Embryonic facial prominence (tissue), 1 donor: ENCODE results near the gene INPP5A.
"Not testable (repeated sequence)": the region's sequence is repeated elsewhere in the genome, so short reads cannot be mapped to it uniquely, and the experiment has no call there.

Source experiments
- DNase-seq: peaks from one replicate; pipeline ENCODE4 v3.0.0-alpha.2; 2016; ENCODE audit errors: extremely low spot score

The INPP5A gene

GRCh38 chr10:132815168-132815857 lies 277.7 kb downstream of the INPP5A start:
- no peak for DNase-seq

DNA sequence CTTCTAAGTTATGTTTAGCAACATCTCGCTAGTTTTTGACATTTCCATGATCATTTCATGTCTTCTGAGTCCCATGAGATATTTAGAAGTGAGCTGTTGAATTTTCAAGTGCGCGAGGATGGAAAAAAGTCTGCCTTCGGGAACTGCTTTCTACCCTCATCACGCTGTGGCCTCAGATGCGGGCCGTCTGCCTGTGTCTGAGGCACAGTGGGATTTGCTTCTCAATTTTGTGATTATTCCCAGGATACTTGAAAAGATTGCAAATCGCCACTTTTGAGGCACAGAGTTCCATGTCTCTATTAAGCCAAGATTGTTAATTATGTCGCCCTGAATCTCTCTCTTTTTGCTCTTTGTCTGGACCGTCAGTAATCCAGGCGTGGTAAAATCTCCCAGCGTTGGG lies 279.1 kb downstream of the INPP5A start:
- no peak for DNase-seq

DNA sequence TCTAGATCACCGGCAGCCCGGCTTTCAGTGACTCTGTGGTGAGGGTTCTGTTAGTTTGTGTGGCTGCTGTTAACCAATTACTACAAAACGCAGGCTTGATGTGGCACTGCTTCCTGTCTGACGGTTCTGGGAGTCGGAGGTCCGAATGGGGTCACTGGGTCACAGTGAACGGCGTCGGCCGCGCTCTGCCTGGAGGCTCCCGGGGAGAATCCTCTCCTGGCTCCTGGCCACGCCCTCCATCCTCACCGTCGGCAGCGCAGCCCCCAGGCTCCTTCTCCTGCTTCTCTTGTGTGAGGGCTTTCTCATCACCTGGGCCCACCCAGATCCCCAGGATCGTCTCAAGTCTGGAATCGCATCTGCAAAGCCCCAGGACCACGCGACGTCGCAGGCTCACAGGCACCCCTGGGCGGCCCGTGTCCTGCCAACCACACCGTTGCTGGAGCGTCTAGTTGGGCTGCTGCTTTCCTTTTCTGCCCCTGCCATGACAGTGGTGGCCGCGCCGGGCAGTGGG lies 280.2 kb downstream of the INPP5A start:
- no peak for DNase-seq

DNA sequence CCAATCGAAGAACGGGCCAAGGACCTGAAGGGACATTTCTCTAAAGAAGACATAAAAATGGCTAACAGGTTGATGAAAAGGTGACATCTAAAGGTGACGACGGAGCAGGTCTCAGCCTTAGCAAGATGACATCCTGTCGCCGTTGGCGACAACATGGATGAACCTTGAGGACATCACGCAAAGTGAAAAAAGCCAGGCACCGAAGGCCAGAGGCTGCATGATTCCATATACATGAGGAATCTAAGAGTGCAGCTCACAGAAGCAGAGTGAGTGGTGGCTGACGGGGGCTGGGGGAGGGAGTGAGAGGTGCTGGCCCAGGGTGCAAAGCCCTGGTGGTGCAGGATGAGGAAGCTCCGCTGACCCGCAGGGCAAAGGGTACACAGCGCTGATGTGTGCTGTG lies 282.5 kb downstream of the INPP5A start:
- DNase-seq = no peak

DNA sequence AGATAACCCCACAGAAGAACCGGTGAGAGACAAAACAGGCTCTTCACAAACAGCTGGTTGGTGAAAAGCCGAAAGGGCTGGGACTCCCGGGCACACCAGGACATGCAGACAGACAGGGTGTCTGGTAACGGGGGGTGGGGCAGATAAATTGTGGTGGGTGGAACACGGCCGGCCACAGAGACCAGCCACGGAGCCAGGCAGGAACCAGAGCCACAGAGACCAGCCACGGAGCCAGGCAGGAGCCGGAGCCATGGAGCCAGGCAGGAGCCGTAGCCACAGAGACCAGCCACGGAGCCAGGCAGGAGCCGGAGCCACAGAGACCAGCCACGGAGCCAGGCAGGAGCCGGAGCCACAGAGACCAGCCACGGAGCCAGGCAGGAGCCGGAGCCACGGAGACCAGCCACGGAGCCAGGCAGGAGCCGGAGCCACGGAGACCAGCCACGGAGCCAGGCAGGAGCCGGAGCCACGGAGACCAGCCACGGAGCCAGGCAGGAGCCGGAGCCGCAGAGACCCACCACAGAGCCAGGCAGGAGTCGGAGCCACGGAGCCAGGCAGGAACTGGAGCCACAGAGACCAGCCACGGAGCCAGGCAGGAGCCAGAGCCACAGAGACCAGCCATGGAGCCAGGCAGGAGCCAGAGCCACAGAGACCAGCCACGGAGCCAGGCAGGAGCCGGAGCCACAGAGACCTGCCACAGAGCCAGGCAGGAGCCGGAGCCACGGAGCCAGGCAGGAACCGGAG lies 288.4 kb downstream of the INPP5A start:
- DNase-seq = not testable (repeated sequence)

DNA sequence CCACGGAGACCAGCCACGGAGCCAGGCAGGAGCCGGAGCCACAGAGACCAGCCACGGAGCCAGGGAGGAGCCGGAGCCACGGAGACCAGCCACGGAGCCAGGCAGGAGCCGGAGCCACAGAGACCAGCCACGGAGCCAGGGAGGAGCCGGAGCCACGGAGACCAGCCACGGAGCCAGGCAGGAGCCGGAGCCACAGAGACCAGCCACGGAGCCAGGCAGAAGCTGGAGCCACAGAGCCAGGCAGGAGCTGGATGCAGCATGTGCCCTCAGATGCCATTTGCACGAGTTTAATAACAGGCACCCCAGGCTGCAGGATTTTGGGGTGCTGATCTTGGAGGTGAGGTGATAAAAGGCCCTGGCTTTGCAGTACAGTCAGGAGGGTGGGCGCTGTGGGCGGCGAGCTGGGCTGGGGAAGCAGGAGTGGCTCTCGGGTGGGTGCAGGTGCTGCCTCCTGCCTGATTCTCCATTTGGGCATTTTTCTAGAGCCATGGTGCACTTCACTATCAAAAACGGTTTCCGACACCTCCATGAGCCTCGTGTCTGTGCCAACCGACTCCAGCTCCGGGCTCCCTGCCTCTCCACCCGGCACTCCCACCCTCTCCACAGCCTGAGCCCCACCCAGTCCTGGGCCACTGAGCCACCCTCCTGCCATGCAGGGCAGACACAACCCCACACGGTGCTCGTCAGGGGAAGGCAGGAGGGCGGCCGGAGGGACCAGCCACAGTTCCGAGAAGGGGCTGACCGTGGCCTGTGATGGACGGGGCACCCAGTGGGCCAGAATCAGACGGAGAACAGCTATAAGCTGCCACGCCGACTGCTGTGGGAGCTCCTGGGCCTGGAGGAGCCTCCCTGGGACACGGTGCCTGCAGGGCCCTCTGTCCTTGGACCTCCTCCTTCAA lies 289.2 kb downstream of the INPP5A start:
- no peak for DNase-seq

DNA sequence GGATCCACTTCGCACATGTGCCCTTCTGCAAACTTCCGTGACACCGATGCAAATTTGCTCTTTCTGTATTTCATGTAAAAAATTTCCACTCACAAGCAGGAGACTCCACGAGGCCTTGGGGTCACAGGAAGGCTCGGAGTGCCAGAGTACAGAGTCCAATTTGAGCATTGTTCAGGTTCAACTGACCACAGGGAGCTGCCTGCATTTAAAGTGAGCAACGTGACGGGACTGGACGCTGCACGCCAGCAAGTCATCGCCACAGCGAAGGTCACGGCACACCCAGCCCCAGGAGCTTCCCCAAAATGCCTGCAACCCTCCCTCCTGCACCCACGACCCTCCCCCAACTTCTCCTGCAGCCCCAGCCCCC lies 289.8 kb downstream of the INPP5A start:
- DNase-seq = no peak

DNA sequence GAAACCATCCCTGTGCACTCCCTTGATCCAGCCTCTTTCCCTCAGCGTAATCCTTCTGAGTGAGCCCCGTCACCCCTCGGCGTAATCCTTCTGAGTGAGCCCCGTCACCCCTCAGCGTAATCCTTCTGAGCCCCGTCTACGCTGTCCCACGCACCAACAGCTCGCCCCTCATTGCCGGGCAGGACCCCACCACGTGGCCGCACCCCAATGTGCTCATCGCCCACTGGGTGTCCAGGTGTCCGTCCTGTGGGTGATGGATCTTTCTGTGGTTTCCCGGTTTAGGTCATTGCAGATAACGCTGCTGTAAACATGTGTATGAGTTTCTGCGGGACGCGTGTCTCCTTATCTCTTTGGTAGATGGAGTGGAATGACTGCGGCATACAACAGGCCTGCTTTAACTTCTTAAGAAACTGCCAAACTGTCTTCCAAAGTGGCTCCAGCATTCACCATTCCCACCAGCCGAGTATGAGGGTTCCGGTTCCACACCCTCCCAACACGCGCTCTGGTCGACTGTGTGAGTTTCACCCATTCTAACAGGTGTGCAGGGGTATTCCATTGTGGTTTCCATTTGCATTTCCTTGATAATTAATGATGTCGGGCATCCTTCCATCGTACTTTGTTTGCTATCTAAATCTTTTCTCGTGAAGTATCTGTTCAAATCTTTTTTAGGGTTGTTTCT lies 290.4 kb downstream of the INPP5A start:
- no peak for DNase-seq

GRCh38 chr10:132828681-132829080 lies 291.1 kb downstream of the INPP5A start:
- no peak for DNase-seq

- no peak for DNase-seq
These were observed 291.8 kb downstream of the INPP5A start for GRCh38 chr10:132829403-132829802.

GRCh38 chr10:132832186-132832969 lies 294.8 kb downstream of the INPP5A start:
- no peak for DNase-seq
